ENCODE results near the gene KBTBD7. TPM values are rescaled to one million over a fixed set of nuclear protein-coding genes. Genes with fewer than 3 reads are reported as not detected.

KBTBD7 gene
- total and polyA plus RNA-seq, 2 donors (not counting 1 experiment from before 2014, with no cell fraction given), result 0.73 to 9.2 TPM

DNA sequence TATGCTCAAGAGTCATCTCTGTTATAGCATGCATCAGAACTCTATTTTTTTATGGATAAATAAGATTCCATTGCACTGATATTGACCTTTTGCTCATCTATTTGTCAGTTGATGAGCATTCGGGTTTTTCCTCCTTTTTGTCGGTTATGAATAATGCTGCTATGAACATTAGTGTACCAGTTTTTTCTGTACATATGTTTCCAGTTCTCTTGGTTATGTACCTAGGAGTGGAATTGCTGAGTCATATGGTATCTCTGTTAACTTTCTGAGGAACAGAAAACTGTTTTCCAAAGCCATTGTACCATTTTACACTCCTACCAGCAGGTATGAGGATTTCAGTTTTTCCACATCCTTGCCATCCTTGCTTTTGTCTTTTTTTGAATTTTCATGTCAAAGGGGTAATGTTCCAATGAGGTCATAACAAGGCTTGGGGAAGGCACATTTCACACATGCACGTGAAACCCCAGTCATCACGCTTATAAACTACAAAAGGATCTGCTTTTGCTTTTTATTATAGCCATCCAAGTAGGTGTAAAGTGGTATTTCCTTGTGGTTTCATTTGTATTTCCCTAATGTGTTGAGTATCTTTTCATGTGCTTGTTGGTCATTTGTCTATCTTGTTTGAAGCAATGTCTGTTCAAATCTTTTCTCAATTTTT is 14.6 kb downstream of the KBTBD7 start:
- H4K20me1 ChIP-seq (ENCODE audit: control insufficient read depth, insufficient read depth, low read length, poor library complexity, severe bottlenecking), result no peaks in the 10 kb centered on the region
- TF ChIP-seq, protein P1, sequence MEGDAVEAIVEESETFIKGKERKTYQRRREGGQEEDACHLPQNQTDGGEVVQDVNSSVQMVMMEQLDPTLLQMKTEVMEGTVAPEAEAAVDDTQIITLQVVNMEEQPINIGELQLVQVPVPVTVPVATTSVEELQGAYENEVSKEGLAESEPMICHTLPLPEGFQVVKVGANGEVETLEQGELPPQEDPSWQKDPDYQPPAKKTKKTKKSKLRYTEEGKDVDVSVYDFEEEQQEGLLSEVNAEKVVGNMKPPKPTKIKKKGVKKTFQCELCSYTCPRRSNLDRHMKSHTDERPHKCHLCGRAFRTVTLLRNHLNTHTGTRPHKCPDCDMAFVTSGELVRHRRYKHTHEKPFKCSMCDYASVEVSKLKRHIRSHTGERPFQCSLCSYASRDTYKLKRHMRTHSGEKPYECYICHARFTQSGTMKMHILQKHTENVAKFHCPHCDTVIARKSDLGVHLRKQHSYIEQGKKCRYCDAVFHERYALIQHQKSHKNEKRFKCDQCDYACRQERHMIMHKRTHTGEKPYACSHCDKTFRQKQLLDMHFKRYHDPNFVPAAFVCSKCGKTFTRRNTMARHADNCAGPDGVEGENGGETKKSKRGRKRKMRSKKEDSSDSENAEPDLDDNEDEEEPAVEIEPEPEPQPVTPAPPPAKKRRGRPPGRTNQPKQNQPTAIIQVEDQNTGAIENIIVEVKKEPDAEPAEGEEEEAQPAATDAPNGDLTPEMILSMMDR (IDR thresholded peaks at IDR 0.05), result no peak
- TF ChIP-seq EZH2 (IDR thresholded peaks at IDR 0.05; ENCODE audit: borderline replicate concordance, insufficient read depth, low read depth, low read length, poor library complexity, severe bottlenecking), result no peak
- no peak overlapping the region for H3K9ac ChIP-seq (ENCODE audit: low read length)
- Mint-ChIP-seq H3K27ac (no peak overlapping the region), H3K4me1 (no peaks in the 10 kb centered on the region), H3K27me3 (no peaks in the 10 kb centered on the region), H3K4me3 (no peak overlapping the region), H3K9me3 (ENCODE audit: insufficient read depth) (peaks cover 3% of the 10 kb centered on the region)
- H3K4me1 ChIP-seq (ENCODE audit: control insufficient read depth in 2 of 2, insufficient read depth in 2 of 2, low read length in 2 of 2), result no peaks in the 10 kb centered on the region
- no peak overlapping the region for H3K27ac ChIP-seq (ENCODE audit: low read length in 2 of 2)
- ChIA-PET CTCF (no interaction called here), POLR2A (no interaction called here)
- H3K4me2 ChIP-seq (replicated peaks; ENCODE audit: low read depth, low read length, poor library complexity, severe bottlenecking), result no peak overlapping the region
- H3K79me2 ChIP-seq (ENCODE audit: control insufficient read depth, insufficient read depth, low read length), result no peaks in the 10 kb centered on the region
- DNase-seq, result no peak
- no CpG with 5 or more reads among the region's 4 CpGs for WGBS (ENCODE audit: insufficient coverage)
- H3K4me3 ChIP-seq (ENCODE audit: control extremely low read depth in 1 of 5, extremely low read depth in 1 of 5, insufficient read depth in 1 of 5, low read depth in 2 of 5, low read length in 4 of 5), result no peak overlapping the region
- ATAC-seq (ENCODE audit: low read depth), result no peak
- H3K27me3 ChIP-seq (replicated peaks in 1 of 4; ENCODE audit: control extremely low read depth in 1 of 4, control insufficient read depth in 3 of 4, insufficient read depth in 4 of 4, low read length in 3 of 4), result no peaks in the 10 kb centered on the region
- intact Hi-C loops (cut with micrococcal nuclease), result loop anchor here (5.0 kb wide), 1 partner anchor 43 kb away; no protein-coding TSS in a partner anchor
- H3K36me3 ChIP-seq (replicated peaks in 1 of 2; ENCODE audit: control extremely low read depth in 1 of 2, control insufficient read depth in 1 of 2, extremely low read depth in 1 of 2, insufficient read depth in 2 of 2, low read length in 1 of 2), result no peaks in the 10 kb centered on the region
- peaks cover 0 to 10% (median 6%) of the 10 kb centered on the region in 3 donors for H3K9me3 ChIP-seq (ENCODE audit: control extremely low read depth in 1 of 3, control insufficient read depth in 2 of 3, insufficient read depth in 1 of 3, low read length in 2 of 3)
- H2AFZ ChIP-seq (ENCODE audit: insufficient read depth, low read depth, low read length, poor library complexity, severe bottlenecking), result no peak overlapping the region

GRCh38 chr13:41178040-41178439 is 16.3 kb downstream of the KBTBD7 start:
- no peak overlapping the region for H3K9ac ChIP-seq (ENCODE audit: low read length)
- no peaks in the 10 kb centered on the region for H3K4me1 ChIP-seq (ENCODE audit: control insufficient read depth in 2 of 2, insufficient read depth in 2 of 2, low read length in 2 of 2)
- Mint-ChIP-seq H3K27ac (no peak overlapping the region), H3K4me1 (no peaks in the 10 kb centered on the region), H3K27me3 (no peaks in the 10 kb centered on the region), H3K9me3 (ENCODE audit: insufficient read depth) (peaks cover 3% of the 10 kb centered on the region), H3K4me3 (no peak overlapping the region)
- H4K20me1 ChIP-seq (ENCODE audit: control insufficient read depth, insufficient read depth, low read length, poor library complexity, severe bottlenecking), result no peaks in the 10 kb centered on the region
- no peak overlapping the region for H3K27ac ChIP-seq (ENCODE audit: low read length in 2 of 2)
- H3K4me3 ChIP-seq (ENCODE audit: control extremely low read depth in 1 of 5, extremely low read depth in 1 of 5, insufficient read depth in 1 of 5, low read depth in 2 of 5, low read length in 4 of 5), result no peak overlapping the region
- DNase-seq (no peak), ATAC-seq (ENCODE audit: low read depth) (no peak)
- TF ChIP-seq, protein P1 (IDR thresholded peaks at IDR 0.05), result no peak
- no peak for TF ChIP-seq EZH2 (IDR thresholded peaks at IDR 0.05; ENCODE audit: borderline replicate concordance, insufficient read depth, low read depth, low read length, poor library complexity, severe bottlenecking)
- intact Hi-C loops (cut with micrococcal nuclease), result no loop called here
- H3K36me3 ChIP-seq (replicated peaks in 1 of 2; ENCODE audit: control extremely low read depth in 1 of 2, control insufficient read depth in 1 of 2, extremely low read depth in 1 of 2, insufficient read depth in 2 of 2, low read length in 1 of 2), result peaks cover 0 to 2% of the 10 kb centered on the region in 2 experiments
- H3K9me3 ChIP-seq (ENCODE audit: control extremely low read depth in 1 of 3, control insufficient read depth in 2 of 3, insufficient read depth in 1 of 3, low read length in 2 of 3), result peaks cover 0 to 14% (median 10%) of the 10 kb centered on the region in 3 donors
- H3K4me2 ChIP-seq (replicated peaks; ENCODE audit: low read depth, low read length, poor library complexity, severe bottlenecking), result no peak overlapping the region
- CTCF ChIA-PET, result no interaction called here
- WGBS (ENCODE audit: insufficient coverage), result 80% methylated on average over 2 of the region's 7 CpGs
- H3K27me3 ChIP-seq (replicated peaks in 1 of 4; ENCODE audit: control extremely low read depth in 1 of 4, control insufficient read depth in 3 of 4, insufficient read depth in 4 of 4, low read length in 3 of 4), result no peaks in the 10 kb centered on the region
- no peaks in the 10 kb centered on the region for H3K79me2 ChIP-seq (ENCODE audit: control insufficient read depth, insufficient read depth, low read length)
- H2AFZ ChIP-seq (ENCODE audit: insufficient read depth, low read depth, low read length, poor library complexity, severe bottlenecking), result no peak overlapping the region
- POLR2A ChIA-PET, result no interaction called here

Measured in B cell (primary cell).